Measurements from ENCODE around the gene IER5L. TPM values are rescaled to one million over a fixed set of nuclear protein-coding genes. Genes with fewer than 3 reads are reported as not detected.

IER5L gene
- total and polyA plus RNA-seq, 4 donors, result 5.9 to 17.5 (median 9.0) TPM

GRCh38 chr9:129206905-129207304 is 28.8 kb upstream of the IER5L start:
- DNase-seq (ENCODE audit: low read depth in 4 of 6, low spot score in 6 of 6), result no peak
- 88% methylated on average over 6 of the region's 7 CpGs for WGBS (ENCODE audit: insufficient coverage)

GRCh38 chr9:129206401-129206800 is 28.3 kb upstream of the IER5L start:
- peaks cover 16% of the 10 kb centered on the region for H3K4me1 ChIP-seq (ENCODE audit: control insufficient read depth, insufficient read depth, low read length)
- no peak for DNase-seq (ENCODE audit: low read depth in 4 of 6, low spot score in 6 of 6)

More at GRCh38 chr9:129206905-129207304, 28.8 kb upstream of the IER5L start:
- H3K4me3 ChIP-seq (ENCODE audit: low read depth, low read length), result no peak overlapping the region
- no peaks in the 10 kb centered on the region for H3K9me3 ChIP-seq (ENCODE audit: control insufficient read depth, insufficient read depth, low read length)
- peaks cover 19% of the 10 kb centered on the region for H3K4me1 ChIP-seq (ENCODE audit: control insufficient read depth, insufficient read depth, low read length)
- no peaks in the 10 kb centered on the region for H3K27me3 ChIP-seq (ENCODE audit: control insufficient read depth, insufficient read depth, low read length)
- no peak overlapping the region for H3K27ac ChIP-seq (ENCODE audit: low read depth, low read length)
- H3K36me3 ChIP-seq (ENCODE audit: control insufficient read depth, insufficient read depth, low read length), result no peaks in the 10 kb centered on the region

GRCh38 chr9:129204840-129205239 is 26.8 kb upstream of the IER5L start:
- no peak overlapping the region for H3K4me3 ChIP-seq (ENCODE audit: low read depth, low read length)
- no peaks in the 10 kb centered on the region for H3K36me3 ChIP-seq (ENCODE audit: control insufficient read depth, insufficient read depth, low read length)
- 90% methylated on average over 4 of the region's 7 CpGs for WGBS (ENCODE audit: insufficient coverage)
- H3K27ac ChIP-seq (ENCODE audit: low read depth, low read length), result no peak overlapping the region
- H3K9me3 ChIP-seq (ENCODE audit: control insufficient read depth, insufficient read depth, low read length), result no peaks in the 10 kb centered on the region
- H3K4me1 ChIP-seq (ENCODE audit: control insufficient read depth, insufficient read depth, low read length), result peaks cover 16% of the 10 kb centered on the region
- DNase-seq (ENCODE audit: low read depth in 4 of 6, low spot score in 6 of 6), result no peak
- H3K27me3 ChIP-seq (ENCODE audit: control insufficient read depth, insufficient read depth, low read length), result no peaks in the 10 kb centered on the region

More at GRCh38 chr9:129206401-129206800, 28.3 kb upstream of the IER5L start:
- Histone ChIP-seq H3K27ac (ENCODE audit: low read depth, low read length) (no peak overlapping the region), H3K4me3 (ENCODE audit: low read depth, low read length) (no peak overlapping the region), H3K9me3 (ENCODE audit: control insufficient read depth, insufficient read depth, low read length) (no peaks in the 10 kb centered on the region), H3K36me3 (ENCODE audit: control insufficient read depth, insufficient read depth, low read length) (no peaks in the 10 kb centered on the region), H3K27me3 (ENCODE audit: control insufficient read depth, insufficient read depth, low read length) (no peaks in the 10 kb centered on the region)
- 100% methylated on average over 1 of the region's 2 CpGs for WGBS (ENCODE audit: insufficient coverage)

- Histone ChIP-seq H3K4me1 (ENCODE audit: control insufficient read depth, insufficient read depth, low read length) (peaks cover 21% of the 10 kb centered on the region), H3K27me3 (ENCODE audit: control insufficient read depth, insufficient read depth, low read length) (no peaks in the 10 kb centered on the region), H3K27ac (ENCODE audit: low read depth, low read length) (no peak overlapping the region), H3K9me3 (ENCODE audit: control insufficient read depth, insufficient read depth, low read length) (no peaks in the 10 kb centered on the region), H3K36me3 (ENCODE audit: control insufficient read depth, insufficient read depth, low read length) (no peaks in the 10 kb centered on the region), H3K4me3 (ENCODE audit: low read depth, low read length) (no peak overlapping the region)
- DNase-seq (ENCODE audit: low read depth in 4 of 6, low spot score in 6 of 6), result no peak
- 76% methylated on average over 11 of the region's 11 CpGs for WGBS (ENCODE audit: insufficient coverage)
Measured at GRCh38 chr9:129203556-129203909, 25.5 kb upstream of the IER5L start.

- Histone ChIP-seq H3K36me3 (ENCODE audit: control insufficient read depth, insufficient read depth, low read length) (no peaks in the 10 kb centered on the region), H3K27ac (ENCODE audit: low read depth, low read length) (no peak overlapping the region), H3K27me3 (ENCODE audit: control insufficient read depth, insufficient read depth, low read length) (no peaks in the 10 kb centered on the region), H3K9me3 (ENCODE audit: control insufficient read depth, insufficient read depth, low read length) (no peaks in the 10 kb centered on the region), H3K4me3 (ENCODE audit: low read depth, low read length) (peak overlapping the region; percentile 60), H3K4me1 (ENCODE audit: control insufficient read depth, insufficient read depth, low read length) (peaks cover 26% of the 10 kb centered on the region)
- WGBS (ENCODE audit: insufficient coverage), result 6% methylated on average over 55 of the region's 57 CpGs
- DNase-seq (ENCODE audit: low read depth in 4 of 6, low spot score in 6 of 6), result peak; percentile 66 to 95 (median 79)
Measured at GRCh38 chr9:129202613-129203555, 24.8 kb upstream of the IER5L start.

- Histone ChIP-seq H3K36me3 (ENCODE audit: control insufficient read depth, insufficient read depth, low read length) (no peaks in the 10 kb centered on the region), H3K4me3 (ENCODE audit: low read depth, low read length) (no peak overlapping the region), H3K4me1 (ENCODE audit: control insufficient read depth, insufficient read depth, low read length) (peaks cover 29% of the 10 kb centered on the region), H3K9me3 (ENCODE audit: control insufficient read depth, insufficient read depth, low read length) (no peaks in the 10 kb centered on the region), H3K27ac (ENCODE audit: low read depth, low read length) (no peak overlapping the region), H3K27me3 (ENCODE audit: control insufficient read depth, insufficient read depth, low read length) (no peaks in the 10 kb centered on the region)
- no peak for DNase-seq (ENCODE audit: low read depth in 4 of 6, low spot score in 6 of 6)
- 82% methylated on average over 8 of the region's 9 CpGs for WGBS (ENCODE audit: insufficient coverage)
Measured at GRCh38 chr9:129201866-129202265, 23.8 kb upstream of the IER5L start.

- H3K4me3 ChIP-seq (ENCODE audit: low read depth, low read length), result no peak overlapping the region
- H3K4me1 ChIP-seq (ENCODE audit: control insufficient read depth, insufficient read depth, low read length), result peaks cover 29% of the 10 kb centered on the region
- no peaks in the 10 kb centered on the region for H3K9me3 ChIP-seq (ENCODE audit: control insufficient read depth, insufficient read depth, low read length)
- WGBS (ENCODE audit: insufficient coverage), result 78% methylated on average over 7 of the region's 9 CpGs
- H3K36me3 ChIP-seq (ENCODE audit: control insufficient read depth, insufficient read depth, low read length), result no peaks in the 10 kb centered on the region
- no peaks in the 10 kb centered on the region for H3K27me3 ChIP-seq (ENCODE audit: control insufficient read depth, insufficient read depth, low read length)
- H3K27ac ChIP-seq (ENCODE audit: low read depth, low read length), result no peak overlapping the region
- no peak for DNase-seq (ENCODE audit: low read depth in 4 of 6, low spot score in 6 of 6)
Measured at GRCh38 chr9:129201289-129201688, 23.2 kb upstream of the IER5L start.

GRCh38 chr9:129200255-129200654 is 22.2 kb upstream of the IER5L start:
- no peak overlapping the region for H3K27ac ChIP-seq (ENCODE audit: low read depth, low read length)
- 95% methylated on average over 6 of the region's 6 CpGs for WGBS (ENCODE audit: insufficient coverage)
- H3K36me3 ChIP-seq (ENCODE audit: control insufficient read depth, insufficient read depth, low read length), result no peaks in the 10 kb centered on the region
- peaks cover 29% of the 10 kb centered on the region for H3K4me1 ChIP-seq (ENCODE audit: control insufficient read depth, insufficient read depth, low read length)
- DNase-seq (ENCODE audit: low read depth in 4 of 6, low spot score in 6 of 6), result no peak
- H3K4me3 ChIP-seq (ENCODE audit: low read depth, low read length), result no peak overlapping the region
- no peaks in the 10 kb centered on the region for H3K27me3 ChIP-seq (ENCODE audit: control insufficient read depth, insufficient read depth, low read length)
- H3K9me3 ChIP-seq (ENCODE audit: control insufficient read depth, insufficient read depth, low read length), result no peaks in the 10 kb centered on the region

GRCh38 chr9:129199044-129199435 is 21.0 kb upstream of the IER5L start:
- H3K4me3 ChIP-seq (ENCODE audit: low read depth, low read length), result no peak overlapping the region
- no peaks in the 10 kb centered on the region for H3K27me3 ChIP-seq (ENCODE audit: control insufficient read depth, insufficient read depth, low read length)
- 79% methylated on average over 4 of the region's 7 CpGs for WGBS (ENCODE audit: insufficient coverage)
- H3K36me3 ChIP-seq (ENCODE audit: control insufficient read depth, insufficient read depth, low read length), result no peaks in the 10 kb centered on the region
- H3K4me1 ChIP-seq (ENCODE audit: control insufficient read depth, insufficient read depth, low read length), result peaks cover 26% of the 10 kb centered on the region
- no peak overlapping the region for H3K27ac ChIP-seq (ENCODE audit: low read depth, low read length)
- no peaks in the 10 kb centered on the region for H3K9me3 ChIP-seq (ENCODE audit: control insufficient read depth, insufficient read depth, low read length)
- DNase-seq (ENCODE audit: low read depth in 4 of 6, low spot score in 6 of 6), result no peak

All from spinal cord (tissue), 10 donors.